Endothelial cell of umbilical vein (primary cell): ENCODE data around the gene MALL. TPM values are rescaled to one million over a fixed set of nuclear protein-coding genes. Genes with fewer than 3 reads are reported as not detected.

Experiments
- BruUV-seq: library from RNA; stranded (reverse); fragments of 400-500 nt; replicated peaks from 2 replicates; lab custom pipeline; 2021; lab: Mats Ljungman, UMichigan
- CTCF ChIA-PET: fragments of 300-600, 350-600 bp; sonication (Branson Sonifier 250); formaldehyde crosslinking; loops from one replicate; lab custom pipeline; 2021; ENCODE audit warnings: antibody characterized with exemption, inconsistent platforms; lab: Charles Lee
- POLR2A ChIA-PET: fragments of 300-600, 350-600 bp; sonication (Branson Sonifier 250); formaldehyde crosslinking; loops from one replicate; lab custom pipeline; 2021; ENCODE audit warnings: antibody characterized with exemption, inconsistent platforms; lab: Charles Lee
- DNase-seq: peaks from one replicate; pipeline ENCODE4 v3.0.0-alpha.2; 2011; ENCODE audit warnings: low read depth, low spot score
- FAIRE-seq: peaks from 2 replicates; lab custom pipeline; 2011; peaks lifted over from hg19 to GRCh38; lab: Jason Lieb, UNC
- H2AFZ ChIP-seq: 2 replicates; pipeline ENCODE4 v1.6.0; 2012; ENCODE audit warnings: low read depth, low read length, control low read depth, inconsistent platforms
- H3K27ac ChIP-seq: 2 replicates; pipeline ENCODE4 v1.5.1; 2011; ENCODE audit warnings: low read depth, mild to moderate bottlenecking, control low read depth, low read length, moderate library complexity; ENCODE audit not compliant: insufficient read depth
- H3K27me3 ChIP-seq, 2 experiments: 2 replicates each; pipeline versions ENCODE4 v1.6.0 to v1.6.1; 2011; ENCODE audit warnings: low read length in 2 of 2, mixed read lengths in 1 of 2; ENCODE audit not compliant: control insufficient read depth in 2 of 2, insufficient read depth in 2 of 2
- H3K36me3 ChIP-seq, 2 experiments: 2 replicates in 1 of 2; 3 replicates in 1 of 2; pipeline ENCODE4 v1.5.1; 2011; ENCODE audit warnings: low read length in 2 of 2, mild to moderate bottlenecking in 1 of 2, moderate library complexity in 1 of 2; ENCODE audit not compliant: control insufficient read depth in 2 of 2, insufficient read depth in 2 of 2; ENCODE audit errors: extremely low read depth in 1 of 2
- H3K4me1 ChIP-seq: 3 replicates; pipeline ENCODE4 v1.5.1; 2011; ENCODE audit warnings: mild to moderate bottlenecking, low read length; ENCODE audit not compliant: control insufficient read depth, insufficient read depth; ENCODE audit errors: extremely low read depth
- H3K4me2 ChIP-seq: 2 replicates; pipeline ENCODE4 v1.6.1; 2011; ENCODE audit warnings: low read length, control low read depth, mixed read lengths; ENCODE audit not compliant: insufficient read depth
- H3K4me3 ChIP-seq, 3 experiments: fragments of 200-600 bp in 1 of 3; sonication (generic), shearing (Covaris generic) in 1 of 3; replicated peaks in 1 of 3; 2 replicates each; pipeline ENCODE4 v1.5.1; 2011 to 2016; ENCODE audit warnings: control low read depth in 3 of 3, low read length in 3 of 3, mild to moderate bottlenecking in 2 of 3, inconsistent platforms in 1 of 3, low read depth in 1 of 3, moderate library complexity in 1 of 3; ENCODE audit not compliant: insufficient read depth in 1 of 3
- H3K79me2 ChIP-seq: 2 replicates; pipeline ENCODE4 v1.6.0; 2012; ENCODE audit warnings: low read length, inconsistent platforms; ENCODE audit not compliant: control insufficient read depth, insufficient read depth
- H3K9ac ChIP-seq: replicated peaks from 2 replicates; pipeline ENCODE3; 2011; ENCODE audit warnings: low read length, control low read depth; ENCODE audit not compliant: insufficient read depth; ENCODE audit errors: extremely low read depth
- H3K9me1 ChIP-seq: replicated peaks from 3 replicates; pipeline ENCODE4 v1.6.0; 2011; ENCODE audit warnings: mild to moderate bottlenecking, low read length; ENCODE audit not compliant: control insufficient read depth, insufficient read depth; ENCODE audit errors: extremely low read depth
- H3K9me3 ChIP-seq: replicated peaks from 2 replicates; pipeline ENCODE4 v1.5.1; 2012; ENCODE audit warnings: low read length, inconsistent platforms; ENCODE audit not compliant: control insufficient read depth, insufficient read depth
- H4K20me1 ChIP-seq: replicated peaks from 2 replicates; pipeline ENCODE3; 2011; ENCODE audit warnings: mild to moderate bottlenecking, low read length; ENCODE audit not compliant: control insufficient read depth, insufficient read depth; ENCODE audit errors: extremely low read depth
- CTCF ChIP-seq, 2 donors: IDR thresholded peaks; 1 replicate in 1 of 2; 2 replicates in 1 of 2; pipeline ENCODE4 v1.5.1; 2011; ENCODE audit warnings: low read length in 2 of 2, mild to moderate bottlenecking in 2 of 2, moderate library complexity in 2 of 2, control low read depth in 1 of 2, inconsistent platforms in 1 of 2, low read depth in 1 of 2; ENCODE audit not compliant: insufficient read depth in 1 of 2; ENCODE audit errors: extremely low read depth in 1 of 2
- GATA2 ChIP-seq: IDR thresholded peaks from 2 replicates; pipeline ENCODE4 v1.7.0; 2011; ENCODE audit warnings: low read depth, mild to moderate bottlenecking, moderate library complexity, mixed read lengths, low read length; ENCODE audit not compliant: insufficient read length, insufficient read depth
- MYC ChIP-seq: IDR thresholded peaks from one replicate; pipeline ENCODE4 v1.6.1; 2011; ENCODE audit warnings: mild to moderate bottlenecking, low read depth, low read length
- dilution Hi-C: fragments of 300-500 bp; cut with MboI; formaldehyde crosslinking; loops from one replicate; pipeline ENCODE4 v1.15.0; 2019; ENCODE audit warnings: low sequenced_read_pairs; ENCODE audit not compliant: extremely low pct_ligation_motif_present
- intact Hi-C: fragments of 100-400 bp; cut with micrococcal nuclease; formaldehyde crosslinking; loops from one replicate; pipeline ENCODE4 v1.10.0; 2022
- polyA plus RNA-seq, 4 experiments: library from polyadenylated mRNA; depleted of rRNA in 3 of 4; stranded (reverse) in 3 of 4; unstranded in 1 of 4; fragments of >200 nt; gene quantifications; 2 replicates each; pipeline versions ENCODE4 v1.2.1 to v1.2.3, GENCODE V29; 2011 to 2012; ENCODE audit warnings: missing spikeins in 1 of 4
- total RNA-seq: library from RNA; stranded (reverse); gene quantifications from 2 replicates; pipeline ENCODE4 v1.2.3, GENCODE V29; 2021

MALL gene
- total and polyA plus RNA-seq, 2 donors (not counting 3 experiments of a cell fraction or from before 2014, with no cell fraction given) = 31.5 to 114 TPM

GRCh38 chr2:110101901-110102803, 13.5 kb downstream of the MALL start:
- Histone ChIP-seq H3K4me1 (peaks cover 77% of the 10 kb centered on the region), H3K4me3 (no peak overlapping the region), H3K36me3 (peaks cover 0 to 6% of the 10 kb centered on the region in 2 experiments), H3K9me1 (no peaks in the 10 kb centered on the region), H4K20me1 (no peaks in the 10 kb centered on the region), H3K27me3 (no peaks in the 10 kb centered on the region), H3K27ac (peak overlapping the region; percentile 98), H3K9me3 (no peaks in the 10 kb centered on the region), H3K79me2 (peaks cover 28% of the 10 kb centered on the region), H3K9ac (peak overlapping the region; percentile 86), H3K4me2 (peak overlapping the region; percentile 44), H2AFZ (no peak overlapping the region)
- DNase-seq (peak; percentile 32), FAIRE-seq (no peak)
- BruUV-seq = TSS peak; percentile 85
- ChIA-PET CTCF (interaction anchor here (1.2 to 1.4 kb wide), 3 partner anchors 14 to 15 kb away, joined by 3 to 10 read pairs (median 4); partner anchors contain the start of gene MALL), POLR2A (no interaction called here)
- TF ChIP-seq CTCF (IDR thresholded peaks at IDR 0.05; ENCODE audit: extremely low read depth in 1 of 2, insufficient read depth in 1 of 2, low read depth in 1 of 2, low read length in 2 of 2) (no peak), GATA2 (no peak), MYC (no peak)
- intact Hi-C loops = loop anchor here (1.0 kb wide), 2 partner anchors 14 to 47 kb away; no protein-coding TSS in a partner anchor
- dilution Hi-C loops = no loop called here
